SJCRH30 (cell line): ENCODE data around the gene DNMT3B. TPM values are rescaled to one million over a fixed set of nuclear protein-coding genes. Genes with fewer than 3 reads are reported as not detected.

Experiments
- DNase-seq, 2 experiments: peaks; one replicate each; pipeline ENCODE4 v3.0.0-alpha.2; 2015 to 2020
- H3K27ac ChIP-seq: fragments of 250-450 bp; sonication (Bioruptor Pico); 2 replicates; pipeline ENCODE4 v1.5.1; 2020; ENCODE audit warnings: mild to moderate bottlenecking, moderate library complexity
- H3K27me3 ChIP-seq: fragments of 250-450 bp; sonication (Bioruptor Pico); 2 replicates; pipeline ENCODE4 v1.5.1; 2020; ENCODE audit warnings: mild to moderate bottlenecking, moderate library complexity
- H3K36me3 ChIP-seq: fragments of 250-450 bp; sonication (Bioruptor Pico); 2 replicates; pipeline ENCODE4 v1.5.1; 2020; ENCODE audit warnings: mild to moderate bottlenecking, moderate library complexity
- H3K4me1 ChIP-seq: fragments of 250-450 bp; sonication (Bioruptor Pico); 2 replicates; pipeline ENCODE4 v1.5.1; 2020; ENCODE audit warnings: mild to moderate bottlenecking, moderate library complexity
- H3K4me3 ChIP-seq: fragments of 250-450 bp; sonication (Bioruptor Pico); 2 replicates; pipeline ENCODE4 v1.5.1; 2020; ENCODE audit warnings: mild to moderate bottlenecking, moderate library complexity
- H3K9me3 ChIP-seq: fragments of 250-450 bp; sonication (Bioruptor Pico); replicated peaks from 2 replicates; pipeline ENCODE4 v1.5.1; 2020; ENCODE audit warnings: mild to moderate bottlenecking, moderate library complexity
- total RNA-seq: library from RNA; depleted of rRNA; stranded (reverse); fragments of >200 nt; shearing (Covaris generic); gene quantifications from 2 replicates; pipeline ENCODE4 v1.2.3, GENCODE V29; 2014

The DNMT3B gene
- total RNA-seq, 1 experiment from 2014 or later = 15.6 TPM

- no peaks in the 10 kb centered on the region for H3K27me3 ChIP-seq
Measured at GRCh38 chr20:32819992-32820697, 58.0 kb downstream of the DNMT3B start.

GRCh38 chr20:32820698-32821377 is 58.7 kb downstream of the DNMT3B start:
- H3K27ac ChIP-seq = peak overlapping the region; percentile 59
- no peaks in the 10 kb centered on the region for H3K27me3 ChIP-seq
- no peaks in the 10 kb centered on the region for H3K9me3 ChIP-seq
- H3K4me3 ChIP-seq = peak overlapping the region; percentile 83
- H3K36me3 ChIP-seq = peaks cover 4% of the 10 kb centered on the region
- no peak for DNase-seq
- H3K4me1 ChIP-seq = peaks cover 28% of the 10 kb centered on the region

More at GRCh38 chr20:32819992-32820697, 58.0 kb downstream of the DNMT3B start:
- peak overlapping the region; percentile 83 for H3K4me3 ChIP-seq
- DNase-seq = peak; percentile 79 to 85
- H3K9me3 ChIP-seq = no peaks in the 10 kb centered on the region
- peak overlapping the region; percentile 59 for H3K27ac ChIP-seq
- no peaks in the 10 kb centered on the region; the same call in 1 of the 2 replicates for H3K36me3 ChIP-seq
- H3K4me1 ChIP-seq = peaks cover 28% of the 10 kb centered on the region

DNA sequence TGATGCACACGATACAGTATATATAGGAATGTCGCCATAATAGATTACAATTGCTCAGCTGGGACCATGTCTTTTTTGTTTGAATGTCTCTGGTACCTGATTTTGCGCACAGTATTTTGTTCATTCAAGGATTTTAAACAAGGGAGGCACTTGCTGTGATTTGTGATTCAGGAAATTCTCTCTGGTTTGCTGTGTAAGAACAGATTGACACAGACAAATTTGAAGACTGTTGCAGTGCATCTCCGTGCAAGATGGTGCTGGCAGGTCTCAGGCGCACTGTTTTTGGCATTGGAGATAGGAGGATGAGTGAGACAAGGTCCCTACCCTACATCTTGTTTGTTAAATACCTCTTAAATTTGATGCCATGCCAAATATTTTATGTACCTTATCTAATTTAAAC is 60.0 kb downstream of the DNMT3B start:
- Histone ChIP-seq H3K27ac (no peak overlapping the region), H3K4me3 (no peak overlapping the region)
- DNase-seq = no peak

DNA sequence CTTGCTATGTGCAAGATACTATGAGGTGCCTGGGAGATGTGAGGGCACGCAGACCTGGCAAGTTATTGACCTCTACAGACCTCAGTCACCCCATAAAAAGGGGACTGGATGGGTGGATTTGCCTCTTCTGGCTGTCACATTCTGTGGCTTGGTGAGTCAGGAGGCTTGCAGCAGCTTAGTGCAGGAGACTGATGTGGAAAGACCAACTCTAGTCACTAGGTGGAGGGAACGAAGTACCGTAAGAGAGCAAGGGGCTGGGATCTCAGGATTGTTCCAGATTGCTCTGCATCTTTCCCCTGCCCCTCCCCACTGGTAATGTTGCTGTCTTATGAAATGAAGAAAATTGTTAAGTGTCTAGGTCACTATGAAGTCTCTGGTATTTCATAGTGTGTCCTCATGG is 60.9 kb downstream of the DNMT3B start:
- Histone ChIP-seq H3K36me3 (peaks cover 21% of the 10 kb centered on the region), H3K27ac (no peak overlapping the region), H3K4me3 (no peak overlapping the region), H3K9me3 (no peaks in the 10 kb centered on the region), H3K27me3 (no peaks in the 10 kb centered on the region), H3K4me1 (peaks cover 36% of the 10 kb centered on the region)
- peak in 1 of 2 experiments; percentile 37 for DNase-seq

More for the DNA sequence above, 60.0 kb downstream of the DNMT3B start:
- Histone ChIP-seq H3K36me3 (peaks cover 14% of the 10 kb centered on the region), H3K27me3 (no peaks in the 10 kb centered on the region), H3K9me3 (no peaks in the 10 kb centered on the region), H3K4me1 (peaks cover 32% of the 10 kb centered on the region)

- Histone ChIP-seq H3K9me3 (no peaks in the 10 kb centered on the region), H3K27me3 (no peaks in the 10 kb centered on the region), H3K36me3 (peaks cover 28% of the 10 kb centered on the region), H3K27ac (no peak overlapping the region), H3K4me3 (no peak overlapping the region), H3K4me1 (peaks cover 40% of the 10 kb centered on the region)
- no peak for DNase-seq
Measured at GRCh38 chr20:32823737-32824588, 61.8 kb downstream of the DNMT3B start.

DNA sequence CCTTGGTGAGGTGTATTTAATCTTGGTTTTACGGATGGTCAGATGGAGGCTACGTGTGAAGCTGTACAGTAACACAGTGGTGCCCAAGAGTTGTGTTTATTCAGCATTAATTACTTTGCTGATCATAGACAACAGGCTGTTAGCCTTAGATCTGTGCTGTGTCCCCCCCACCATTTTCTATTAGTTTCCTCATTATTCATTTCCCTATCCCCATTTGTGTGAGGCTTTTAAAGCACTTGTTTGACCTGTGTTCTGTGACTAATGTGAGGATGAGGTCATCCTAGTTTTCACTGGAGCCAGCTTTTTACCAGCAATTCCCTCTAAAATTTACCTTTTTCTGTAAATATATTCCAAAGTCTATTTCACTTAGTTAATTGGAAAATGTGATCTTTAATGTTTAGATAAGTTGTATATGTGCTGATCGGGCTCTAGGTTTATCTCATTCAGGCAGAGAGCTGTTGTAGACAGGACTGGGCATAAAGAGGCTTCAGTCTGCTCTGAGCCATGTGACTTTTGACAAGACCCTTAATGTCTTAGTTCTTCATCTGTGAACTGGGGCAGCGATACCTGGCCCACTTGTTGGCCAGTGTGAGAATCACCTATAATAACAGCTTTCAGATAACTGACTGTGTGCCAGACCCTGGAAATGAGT is 66.0 kb downstream of the DNMT3B start:
- Histone ChIP-seq H3K27me3 (no peaks in the 10 kb centered on the region), H3K36me3 (peaks cover 58% of the 10 kb centered on the region), H3K4me3 (no peak overlapping the region), H3K27ac (peak overlapping the region; percentile 45), H3K9me3 (no peaks in the 10 kb centered on the region), H3K4me1 (peaks cover 16% of the 10 kb centered on the region)
- peak in 1 of 2 experiments; percentile 27 for DNase-seq

DNA sequence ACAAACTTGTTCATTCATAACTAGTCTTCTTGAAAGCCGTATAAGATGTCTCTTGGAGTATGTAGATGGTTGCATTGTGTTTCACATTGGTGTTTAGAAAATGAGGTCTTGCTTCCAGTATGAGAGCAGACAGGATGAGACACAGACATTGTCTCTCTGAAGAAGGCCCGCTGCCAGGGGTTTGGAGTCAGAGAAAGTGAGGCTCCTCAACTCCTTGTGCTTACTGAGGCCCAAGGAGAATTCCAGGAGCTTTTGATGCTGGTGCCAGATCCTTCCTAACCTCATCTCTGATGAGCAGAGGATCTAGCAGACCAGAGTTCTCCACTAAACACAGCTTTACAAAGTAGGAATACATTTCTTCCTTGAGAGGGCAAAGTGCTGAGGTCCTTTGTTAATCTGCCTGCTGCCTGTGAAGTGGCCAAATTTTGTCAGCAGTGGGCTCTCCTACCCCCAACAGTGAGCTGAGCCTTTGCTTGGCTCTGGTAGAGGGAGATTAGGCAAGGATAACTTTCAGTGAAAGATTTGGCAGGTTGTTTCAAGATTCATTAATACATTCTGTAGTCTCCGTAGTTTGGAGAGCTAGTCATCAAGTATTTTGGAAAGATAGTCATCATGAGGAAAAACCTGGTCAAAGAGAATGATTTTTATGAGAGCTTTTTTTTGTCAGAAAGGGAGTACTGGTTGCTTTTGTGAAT is 67.3 kb downstream of the DNMT3B start:
- H3K36me3 ChIP-seq = peaks cover 71% of the 10 kb centered on the region
- no peak overlapping the region for H3K27ac ChIP-seq
- no peak for DNase-seq
- peaks cover 12% of the 10 kb centered on the region for H3K4me1 ChIP-seq
- no peaks in the 10 kb centered on the region for H3K27me3 ChIP-seq
- H3K4me3 ChIP-seq = no peak overlapping the region
- H3K9me3 ChIP-seq = no peaks in the 10 kb centered on the region

GRCh38 chr20:32830437-32830836 is 68.3 kb downstream of the DNMT3B start:
- no peak for DNase-seq
- Histone ChIP-seq H3K27ac (no peak overlapping the region), H3K27me3 (no peaks in the 10 kb centered on the region), H3K4me3 (no peak overlapping the region), H3K9me3 (no peaks in the 10 kb centered on the region), H3K36me3 (peaks cover 77% of the 10 kb centered on the region), H3K4me1 (peaks cover 12% of the 10 kb centered on the region)

GRCh38 chr20:32831982-32832381 is 69.8 kb downstream of the DNMT3B start:
- Histone ChIP-seq H3K27me3 (no peaks in the 10 kb centered on the region), H3K27ac (no peak overlapping the region), H3K36me3 (peaks cover 83% of the 10 kb centered on the region), H3K4me3 (no peak overlapping the region), H3K4me1 (peaks cover 9% of the 10 kb centered on the region), H3K9me3 (no peaks in the 10 kb centered on the region)
- no peak for DNase-seq

DNA sequence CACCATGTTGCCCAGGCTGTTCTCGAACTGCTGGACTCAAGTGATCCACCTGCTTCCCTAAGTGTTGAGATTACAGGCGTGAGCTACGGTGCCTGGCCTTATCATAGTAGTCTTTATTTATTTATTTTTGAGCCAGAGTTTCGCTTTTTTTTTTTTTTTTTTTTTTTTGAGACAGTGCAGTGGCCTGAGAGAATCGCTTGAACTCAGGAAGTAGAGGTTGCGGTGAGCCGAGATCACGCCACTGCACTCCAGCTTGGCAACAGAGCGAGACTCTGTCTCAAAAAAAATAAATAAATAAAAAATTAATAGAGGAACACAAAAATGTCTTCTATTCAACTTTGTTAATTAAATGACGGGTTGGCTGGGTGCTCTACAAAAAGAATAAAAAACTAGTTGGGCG is 70.5 kb downstream of the DNMT3B start:
- H3K36me3 ChIP-seq = peaks cover 83% of the 10 kb centered on the region
- no peak overlapping the region for H3K27ac ChIP-seq
- no peaks in the 10 kb centered on the region for H3K9me3 ChIP-seq
- H3K4me1 ChIP-seq = peaks cover 8% of the 10 kb centered on the region
- no peak for DNase-seq
- no peak overlapping the region for H3K4me3 ChIP-seq
- H3K27me3 ChIP-seq = no peaks in the 10 kb centered on the region

GRCh38 chr20:32834972-32835371 is 72.8 kb downstream of the DNMT3B start:
- no peak for DNase-seq
- H3K4me1 ChIP-seq = peaks cover 5% of the 10 kb centered on the region; the same call in 1 of the 2 replicates
- no peak overlapping the region for H3K4me3 ChIP-seq
- H3K36me3 ChIP-seq = peaks cover 85% of the 10 kb centered on the region
- no peaks in the 10 kb centered on the region for H3K9me3 ChIP-seq
- H3K27ac ChIP-seq = no peak overlapping the region
- no peaks in the 10 kb centered on the region for H3K27me3 ChIP-seq

GRCh38 chr20:32837157-32837556 is 75.0 kb downstream of the DNMT3B start:
- H3K36me3 ChIP-seq = peaks cover 89% of the 10 kb centered on the region
- H3K27ac ChIP-seq = no peak overlapping the region
- no peaks in the 10 kb centered on the region for H3K9me3 ChIP-seq
- peaks cover 5% of the 10 kb centered on the region; the same call in 1 of the 2 replicates for H3K4me1 ChIP-seq
- no peak for DNase-seq
- H3K4me3 ChIP-seq = no peak overlapping the region
- no peaks in the 10 kb centered on the region for H3K27me3 ChIP-seq

GRCh38 chr20:32839227-32839981 is 77.2 kb downstream of the DNMT3B start:
- peaks cover 93% of the 10 kb centered on the region for H3K36me3 ChIP-seq
- H3K9me3 ChIP-seq = 0 out of 2 replicates have a peak, but pooled peaks cover 3% of the 10 kb centered on the region
- no peak overlapping the region for H3K27ac ChIP-seq
- peaks cover 5% of the 10 kb centered on the region; the same call in 1 of the 2 replicates for H3K4me1 ChIP-seq
- peak in 1 of 2 experiments; percentile 23 for DNase-seq
- H3K4me3 ChIP-seq = no peak overlapping the region
- no peaks in the 10 kb centered on the region for H3K27me3 ChIP-seq
